Measurements from ENCODE around the gene KBTBD13. TPM values are rescaled to one million over a fixed set of nuclear protein-coding genes. Genes with fewer than 3 reads are reported as not detected.

Gene KBTBD13
- total RNA-seq, 2 experiments from 2014 or later: not detected

GRCh38 chr15:65068403-65068788 is 8.2 kb upstream of the KBTBD13 start:
- Histone ChIP-seq H3K4me3 (ENCODE audit: low read length) (no peak overlapping the region), H3K36me3 (ENCODE audit: insufficient read depth, low read length) (no peaks in the 10 kb centered on the region), H3K27me3 (ENCODE audit: control insufficient read depth in 1 of 2, insufficient read depth in 2 of 2, low read length in 2 of 2) (peaks cover 27 to 40% of the 10 kb centered on the region in 2 experiments), H3K9me3 (ENCODE audit: control insufficient read depth in 1 of 2, insufficient read depth in 1 of 2, low read length in 2 of 2) (no peaks in the 10 kb centered on the region), H3K4me1 (ENCODE audit: insufficient read depth, low read length) (peaks cover 3% of the 10 kb centered on the region), H3K27ac (ENCODE audit: low read depth in 1 of 2, low read length in 2 of 2) (no peak overlapping the region)
- TF ChIP-seq CTCF (IDR thresholded peaks at IDR 0.05): no peak
- no peak for ATAC-seq (ENCODE audit: poor library complexity)
- CTCF ChIA-PET: no interaction called here
- POLR2A ChIA-PET: no interaction called here
- Mint-ChIP-seq H3K4me3 (no peak overlapping the region), H3K27ac (no peak overlapping the region), H3K4me1 (ENCODE audit: low read depth) (peaks cover 6% of the 10 kb centered on the region), H3K36me3 (ENCODE audit: low read depth) (no peaks in the 10 kb centered on the region), H3K27me3 (peaks cover 61% of the 10 kb centered on the region), H3K9me3 (no peaks in the 10 kb centered on the region)
- intact Hi-C loops (cut with DNase I, micrococcal nuclease): no loop called here
- no peak for DNase-seq

- Histone ChIP-seq H3K9me3 (ENCODE audit: control insufficient read depth in 1 of 2, insufficient read depth in 1 of 2, low read length in 2 of 2) (no peaks in the 10 kb centered on the region), H3K36me3 (ENCODE audit: insufficient read depth, low read length) (no peaks in the 10 kb centered on the region), H3K27ac (ENCODE audit: low read depth in 1 of 2, low read length in 2 of 2) (no peak overlapping the region), H3K27me3 (ENCODE audit: control insufficient read depth in 1 of 2, insufficient read depth in 2 of 2, low read length in 2 of 2) (peaks cover 27 to 40% of the 10 kb centered on the region in 2 experiments), H3K4me1 (ENCODE audit: insufficient read depth, low read length) (peaks cover 3% of the 10 kb centered on the region), H3K4me3 (ENCODE audit: low read length) (no peak overlapping the region)
- TF ChIP-seq CTCF (IDR thresholded peaks at IDR 0.05): no peak
- H3K27ac Mint-ChIP-seq: no peak overlapping the region
- peaks cover 6% of the 10 kb centered on the region for H3K4me1 Mint-ChIP-seq (ENCODE audit: low read depth)
- POLR2A ChIA-PET: no interaction called here
- H3K4me3 Mint-ChIP-seq: no peak overlapping the region
- ATAC-seq (ENCODE audit: poor library complexity) (no peak), DNase-seq (no peak)
- peaks cover 53% of the 10 kb centered on the region for H3K27me3 Mint-ChIP-seq
- CTCF ChIA-PET: no interaction called here
- no peaks in the 10 kb centered on the region for H3K36me3 Mint-ChIP-seq (ENCODE audit: low read depth)
- no peaks in the 10 kb centered on the region for H3K9me3 Mint-ChIP-seq
- intact Hi-C loops (cut with DNase I, micrococcal nuclease): no loop called here
These were observed 7.4 kb upstream of the KBTBD13 start for GRCh38 chr15:65069179-65069578.

GRCh38 chr15:65069779-65070546 is 6.6 kb upstream of the KBTBD13 start:
- H3K27me3 Mint-ChIP-seq: peaks cover 53% of the 10 kb centered on the region
- H3K4me1 Mint-ChIP-seq (ENCODE audit: low read depth): peaks cover 6% of the 10 kb centered on the region
- DNase-seq: no peak
- Histone ChIP-seq H3K4me3 (ENCODE audit: low read length) (no peak overlapping the region), H3K27ac (ENCODE audit: low read depth in 1 of 2, low read length in 2 of 2) (no peak overlapping the region), H3K36me3 (ENCODE audit: insufficient read depth, low read length) (no peaks in the 10 kb centered on the region), H3K9me3 (ENCODE audit: control insufficient read depth in 1 of 2, insufficient read depth in 1 of 2, low read length in 2 of 2) (no peaks in the 10 kb centered on the region), H3K4me1 (ENCODE audit: insufficient read depth, low read length) (peaks cover 3% of the 10 kb centered on the region), H3K27me3 (ENCODE audit: control insufficient read depth in 1 of 2, insufficient read depth in 2 of 2, low read length in 2 of 2) (peaks cover 25 to 37% of the 10 kb centered on the region in 2 experiments)
- no peaks in the 10 kb centered on the region for H3K36me3 Mint-ChIP-seq (ENCODE audit: low read depth)
- H3K27ac Mint-ChIP-seq: no peak overlapping the region
- CTCF ChIA-PET: interaction anchor here (1.0 kb wide), 1 partner anchor 13 kb away, joined by 3 read pairs; no protein-coding TSS in a partner anchor
- no peaks in the 10 kb centered on the region for H3K9me3 Mint-ChIP-seq
- no peak for ATAC-seq (ENCODE audit: poor library complexity)
- intact Hi-C loops (cut with DNase I, micrococcal nuclease): no loop called here
- POLR2A ChIA-PET: no interaction called here
- no peak overlapping the region for H3K4me3 Mint-ChIP-seq
- no peak for TF ChIP-seq CTCF (IDR thresholded peaks at IDR 0.05)
